Lower lobe of right lung (tissue), 2 donors: ENCODE data around the gene RASSF8. TPM values are rescaled to one million over a fixed set of nuclear protein-coding genes. Genes with fewer than 3 reads are reported as not detected.
A peak's percentile ranks its signal among the peaks of the same experiment; 100 is the strongest.

Source experiments
- ATAC-seq, 2 donors: fragments of 200-7000 bp; cut with Tn5 transposase; one replicate each; pipeline ENCODE4 v1.9.1; 2020 to 2022; ENCODE audit warnings: mild to moderate bottlenecking in 2 of 2, moderate library complexity in 2 of 2
- DNase-seq: peaks from one replicate; pipeline ENCODE4 v3.0.0-alpha.2; 2020
- H3K27ac ChIP-seq: fragments of 200-600 bp; one replicate; pipeline ENCODE4 v1.8.0; 2022
- H3K27me3 ChIP-seq: fragments of 200-600 bp; one replicate; pipeline ENCODE4 v1.8.0; 2022; ENCODE audit warnings: low read depth
- H3K36me3 ChIP-seq: fragments of 200-600 bp; one replicate; pipeline ENCODE4 v1.8.0; 2022; ENCODE audit warnings: mild to moderate bottlenecking
- H3K4me1 ChIP-seq: fragments of 200-600 bp; one replicate; pipeline ENCODE4 v1.8.0; 2022
- H3K4me3 ChIP-seq: fragments of 200-600 bp; one replicate; pipeline ENCODE4 v1.8.0; 2022; ENCODE audit warnings: mild to moderate bottlenecking
- H3K9me3 ChIP-seq: fragments of 200-600 bp; one replicate; pipeline ENCODE4 v1.8.0; 2022
- intact Hi-C: fragments of 100-400 bp; cut with DNase I; formaldehyde crosslinking; loops from one replicate; pipeline ENCODE4 v1.11.0; 2022
- total RNA-seq: library from RNA; stranded (reverse); fragmentation: NEBNext Ultra II Directional; extraction: Animal tissue kit (Norgen Biotek cat#: 25700); gene quantifications from one replicate; pipeline ENCODE4 v1.2.1, GENCODE V29; 2021
- TF ChIP-seq, protein P1 (sequence below): fragments of 200-600 bp; IDR thresholded peaks from one replicate; pipeline ENCODE4 v1.8.0; 2022; ENCODE audit warnings: antibody characterized with exemption, mild to moderate bottlenecking
- donor health status: DM: no; HTN: yes; CAD: no; lungs with severe emphysema.

RASSF8 gene
- total RNA-seq, 1 donor from 2014 or later: 62.1 TPM

- H3K4me3 ChIP-seq: no peak overlapping the region
- TF ChIP-seq, protein P1, sequence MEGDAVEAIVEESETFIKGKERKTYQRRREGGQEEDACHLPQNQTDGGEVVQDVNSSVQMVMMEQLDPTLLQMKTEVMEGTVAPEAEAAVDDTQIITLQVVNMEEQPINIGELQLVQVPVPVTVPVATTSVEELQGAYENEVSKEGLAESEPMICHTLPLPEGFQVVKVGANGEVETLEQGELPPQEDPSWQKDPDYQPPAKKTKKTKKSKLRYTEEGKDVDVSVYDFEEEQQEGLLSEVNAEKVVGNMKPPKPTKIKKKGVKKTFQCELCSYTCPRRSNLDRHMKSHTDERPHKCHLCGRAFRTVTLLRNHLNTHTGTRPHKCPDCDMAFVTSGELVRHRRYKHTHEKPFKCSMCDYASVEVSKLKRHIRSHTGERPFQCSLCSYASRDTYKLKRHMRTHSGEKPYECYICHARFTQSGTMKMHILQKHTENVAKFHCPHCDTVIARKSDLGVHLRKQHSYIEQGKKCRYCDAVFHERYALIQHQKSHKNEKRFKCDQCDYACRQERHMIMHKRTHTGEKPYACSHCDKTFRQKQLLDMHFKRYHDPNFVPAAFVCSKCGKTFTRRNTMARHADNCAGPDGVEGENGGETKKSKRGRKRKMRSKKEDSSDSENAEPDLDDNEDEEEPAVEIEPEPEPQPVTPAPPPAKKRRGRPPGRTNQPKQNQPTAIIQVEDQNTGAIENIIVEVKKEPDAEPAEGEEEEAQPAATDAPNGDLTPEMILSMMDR: no peak
- no peak for DNase-seq
- no peak overlapping the region for H3K27ac ChIP-seq
- intact Hi-C loops: no loop called here
- no peaks in the 10 kb centered on the region for H3K9me3 ChIP-seq
- no peaks in the 10 kb centered on the region for H3K4me1 ChIP-seq
- no peaks in the 10 kb centered on the region for H3K27me3 ChIP-seq
- no peak for ATAC-seq
- H3K36me3 ChIP-seq: no peaks in the 10 kb centered on the region
Measured at GRCh38 chr12:25950329-25951115, 8.0 kb upstream of the RASSF8 start.

GRCh38 chr12:25957793-25958427, 572 bp upstream of the RASSF8 start:
- Histone ChIP-seq H3K4me1 (peaks cover 19% of the 10 kb centered on the region), H3K9me3 (no peaks in the 10 kb centered on the region), H3K4me3 (peak overlapping the region; percentile 76), H3K27me3 (no peaks in the 10 kb centered on the region), H3K36me3 (no peaks in the 10 kb centered on the region), H3K27ac (peak overlapping the region; percentile 93)
- DNase-seq: no peak
- peak in 1 of 2 donors; percentile 44 for ATAC-seq
- TF ChIP-seq, protein P1: peak; percentile 8
- intact Hi-C loops: no loop called here

GRCh38 chr12:25959071-25959961, 834 bp downstream of the RASSF8 start:
- intact Hi-C loops: no loop called here
- DNase-seq: peak; percentile 64
- Histone ChIP-seq H3K4me3 (peak overlapping the region; percentile 76), H3K4me1 (peaks cover 29% of the 10 kb centered on the region), H3K27me3 (no peaks in the 10 kb centered on the region), H3K27ac (peak overlapping the region; percentile 84), H3K36me3 (no peaks in the 10 kb centered on the region), H3K9me3 (no peaks in the 10 kb centered on the region)
- TF ChIP-seq, protein P1: no peak
- peak; percentile 51 to 65 for ATAC-seq

- Histone ChIP-seq H3K36me3 (no peaks in the 10 kb centered on the region), H3K4me3 (peak overlapping the region; percentile 76), H3K4me1 (peaks cover 29% of the 10 kb centered on the region), H3K9me3 (no peaks in the 10 kb centered on the region), H3K27ac (peak overlapping the region; percentile 84), H3K27me3 (no peaks in the 10 kb centered on the region)
- TF ChIP-seq, protein P1: no peak
- ATAC-seq: peak in 1 of 2 donors; percentile 30
- no peak for DNase-seq
- intact Hi-C loops: no loop called here
Measured at GRCh38 chr12:25960143-25960542, 1.7 kb downstream of the RASSF8 start.

- no peak overlapping the region for H3K27ac ChIP-seq
- TF ChIP-seq, protein P1: no peak
- intact Hi-C loops: no loop called here
- no peak for DNase-seq
- H3K27me3 ChIP-seq: no peaks in the 10 kb centered on the region
- ATAC-seq: no peak
- no peaks in the 10 kb centered on the region for H3K36me3 ChIP-seq
- H3K4me1 ChIP-seq: peaks cover 29% of the 10 kb centered on the region
- no peak overlapping the region for H3K4me3 ChIP-seq
- H3K9me3 ChIP-seq: no peaks in the 10 kb centered on the region
Measured at GRCh38 chr12:25960961-25961360, 2.5 kb downstream of the RASSF8 start.
